Skeletal muscle tissue (tissue), 4 donors: ENCODE data around the gene TUBA4A. TPM values are rescaled to one million over a fixed set of nuclear protein-coding genes. Genes with fewer than 3 reads are reported as not detected.

Source experiments
- H3K27ac ChIP-seq: one replicate; pipeline ENCODE4 v1.7.0; 2013; ENCODE audit warnings: mild to moderate bottlenecking, low read depth, low read length, inconsistent platforms
- H3K27me3 ChIP-seq, 3 donors: one replicate each; pipeline ENCODE4 v1.7.0; 2013; ENCODE audit warnings: low read length in 3 of 3; ENCODE audit not compliant: control insufficient read depth in 3 of 3, insufficient read depth in 3 of 3
- H3K36me3 ChIP-seq, 3 donors: one replicate each; pipeline ENCODE4 v1.7.0; 2013; ENCODE audit warnings: low read length in 3 of 3; ENCODE audit not compliant: control insufficient read depth in 3 of 3, insufficient read depth in 3 of 3
- H3K4me1 ChIP-seq, 3 donors: one replicate each; pipeline ENCODE4 v1.7.0; 2013; ENCODE audit warnings: low read length in 3 of 3, mild to moderate bottlenecking in 3 of 3; ENCODE audit not compliant: control insufficient read depth in 3 of 3, insufficient read depth in 3 of 3
- H3K4me3 ChIP-seq, 3 donors: one replicate each; pipeline ENCODE4 v1.7.0; 2013; ENCODE audit warnings: low read length in 3 of 3
- H3K9ac ChIP-seq, 3 donors: one replicate each; pipeline ENCODE4 v1.7.0; 2013; ENCODE audit warnings: low read length in 3 of 3, mild to moderate bottlenecking in 3 of 3, moderate library complexity in 2 of 3, low read depth in 1 of 3
- H3K9me3 ChIP-seq, 3 donors: one replicate each; pipeline ENCODE4 v1.7.0; 2013; ENCODE audit warnings: low read length in 3 of 3; ENCODE audit not compliant: control insufficient read depth in 3 of 3
- total RNA-seq: library from RNA; depleted of rRNA; stranded (reverse); fragments of >200 nt; gene quantifications from one replicate; pipeline ENCODE4 v1.2.3, GENCODE V29; 2014
- donor health status: Osteomylitis.

TUBA4A gene
- total RNA-seq, 1 donor from 2014 or later = 30.8 TPM

- Histone ChIP-seq H3K9ac (peak overlapping the region in 1 of 3 donors; percentile 95), H3K4me1 (peaks cover 59 to 72% (median 65%) of the 10 kb centered on the region in 3 donors), H3K4me3 (no peak overlapping the region)
Observed at GRCh38 chr2:219246559-219246958, 7.2 kb downstream of the TUBA4A start.

GRCh38 chr2:219245899-219246230 is 7.9 kb downstream of the TUBA4A start:
- Histone ChIP-seq H3K36me3 (peaks cover 29 to 35% (median 35%) of the 10 kb centered on the region in 3 donors), H3K27me3 (no peaks in the 10 kb centered on the region), H3K4me3 (peak overlapping the region; percentile 89 to 97 (median 95)), H3K27ac (peak overlapping the region; percentile 86), H3K4me1 (peaks cover 52 to 65% (median 58%) of the 10 kb centered on the region in 3 donors), H3K9ac (peak overlapping the region; percentile 94 to 96 (median 95)), H3K9me3 (no peaks in the 10 kb centered on the region)

More at GRCh38 chr2:219246559-219246958, 7.2 kb downstream of the TUBA4A start:
- H3K27ac ChIP-seq = no peak overlapping the region
- H3K27me3 ChIP-seq = no peaks in the 10 kb centered on the region
- H3K9me3 ChIP-seq = no peaks in the 10 kb centered on the region
- peaks cover 36 to 42% (median 42%) of the 10 kb centered on the region in 3 donors for H3K36me3 ChIP-seq

GRCh38 chr2:219245148-219245898 is 8.4 kb downstream of the TUBA4A start, which contains the start of the genes GLB1L and STK16:
Gene GLB1L (minus strand): TSS chr2:219245444. CDS start chr2:219243573, 1,871 bp downstream.
Gene STK16 (plus strand): TSS chr2:219245479. CDS start chr2:219246000, 521 bp downstream.
- no peaks in the 10 kb centered on the region for H3K27me3 ChIP-seq
- H3K36me3 ChIP-seq = peaks cover 23 to 30% (median 29%) of the 10 kb centered on the region in 3 donors
- peak within 1 kb of the TSS; percentile 94 to 96 (median 95) for H3K9ac ChIP-seq
- peak within 1 kb of the TSS; percentile 86 for H3K27ac ChIP-seq
- H3K4me1 ChIP-seq = peaks cover 47 to 60% (median 53%) of the 10 kb centered on the region in 3 donors
- peak within 1 kb of the TSS; percentile 89 to 97 (median 95) for H3K4me3 ChIP-seq
- H3K9me3 ChIP-seq = no peaks in the 10 kb centered on the region

- peak overlapping the region; percentile 86 for H3K27ac ChIP-seq
- H3K9ac ChIP-seq = peak overlapping the region; percentile 94 to 96 (median 95)
Observed at GRCh38 chr2:219244789-219245147, 8.9 kb downstream of the TUBA4A start.

GRCh38 chr2:219243291-219243761 is 10.4 kb downstream of the TUBA4A start:
- Histone ChIP-seq H3K4me3 (peak overlapping the region in 2 of 3 donors; percentile 34 to 63), H3K9me3 (no peaks in the 10 kb centered on the region), H3K27me3 (no peaks in the 10 kb centered on the region), H3K27ac (no peak overlapping the region), H3K36me3 (peaks cover 8 to 15% (median 11%) of the 10 kb centered on the region in 3 donors), H3K4me1 (peaks cover 28 to 40% (median 34%) of the 10 kb centered on the region in 3 donors), H3K9ac (no peak overlapping the region)

More at GRCh38 chr2:219244789-219245147, 8.9 kb downstream of the TUBA4A start:
- Histone ChIP-seq H3K4me3 (peak overlapping the region; percentile 89 to 97 (median 95)), H3K27me3 (no peaks in the 10 kb centered on the region), H3K4me1 (peaks cover 42 to 54% (median 47%) of the 10 kb centered on the region in 3 donors), H3K36me3 (peaks cover 18 to 24% (median 24%) of the 10 kb centered on the region in 3 donors), H3K9me3 (no peaks in the 10 kb centered on the region)

DNA sequence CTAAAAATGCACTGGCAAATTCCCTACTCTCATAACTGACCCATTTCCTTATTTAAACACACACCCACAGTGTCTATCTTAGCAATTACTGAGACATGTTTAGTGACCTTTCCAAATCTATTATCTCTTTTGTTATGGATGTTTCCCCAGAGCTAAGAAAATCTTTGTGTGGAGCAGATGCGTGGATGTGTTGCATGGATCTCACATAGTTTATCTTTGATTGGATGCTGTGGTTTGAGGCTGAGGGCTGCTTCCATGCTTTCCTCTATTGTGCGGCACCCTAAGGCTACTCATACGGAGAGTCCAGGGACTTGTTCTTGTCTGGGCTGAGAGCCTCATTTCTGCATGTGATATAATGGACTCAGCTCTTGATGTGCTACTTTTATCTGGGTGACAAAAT is 19.4 kb downstream of the TUBA4A start:
- Histone ChIP-seq H3K9me3 (no peaks in the 10 kb centered on the region), H3K4me1 (peaks cover 8 to 12% (median 9%) of the 10 kb centered on the region in 3 donors)

GRCh38 chr2:219230059-219230540 is 23.6 kb downstream of the TUBA4A start:
- H3K36me3 ChIP-seq = peaks cover 40 to 54% (median 52%) of the 10 kb centered on the region in 3 donors
- H3K4me3 ChIP-seq = peak overlapping the region; percentile 84 to 98 (median 92)
- H3K9me3 ChIP-seq = no peaks in the 10 kb centered on the region
- H3K4me1 ChIP-seq = peaks cover 23 to 30% (median 25%) of the 10 kb centered on the region in 3 donors
- no peaks in the 10 kb centered on the region for H3K27me3 ChIP-seq
- peak overlapping the region; percentile 93 for H3K27ac ChIP-seq
- H3K9ac ChIP-seq = peak overlapping the region; percentile 91 to 96 (median 95)

More for the DNA sequence above, 19.4 kb downstream of the TUBA4A start:
- Histone ChIP-seq H3K9ac (no peak overlapping the region), H3K4me3 (no peak overlapping the region), H3K36me3 (peaks cover 48 to 70% (median 68%) of the 10 kb centered on the region in 3 donors), H3K27ac (no peak overlapping the region), H3K27me3 (no peaks in the 10 kb centered on the region)

DNA sequence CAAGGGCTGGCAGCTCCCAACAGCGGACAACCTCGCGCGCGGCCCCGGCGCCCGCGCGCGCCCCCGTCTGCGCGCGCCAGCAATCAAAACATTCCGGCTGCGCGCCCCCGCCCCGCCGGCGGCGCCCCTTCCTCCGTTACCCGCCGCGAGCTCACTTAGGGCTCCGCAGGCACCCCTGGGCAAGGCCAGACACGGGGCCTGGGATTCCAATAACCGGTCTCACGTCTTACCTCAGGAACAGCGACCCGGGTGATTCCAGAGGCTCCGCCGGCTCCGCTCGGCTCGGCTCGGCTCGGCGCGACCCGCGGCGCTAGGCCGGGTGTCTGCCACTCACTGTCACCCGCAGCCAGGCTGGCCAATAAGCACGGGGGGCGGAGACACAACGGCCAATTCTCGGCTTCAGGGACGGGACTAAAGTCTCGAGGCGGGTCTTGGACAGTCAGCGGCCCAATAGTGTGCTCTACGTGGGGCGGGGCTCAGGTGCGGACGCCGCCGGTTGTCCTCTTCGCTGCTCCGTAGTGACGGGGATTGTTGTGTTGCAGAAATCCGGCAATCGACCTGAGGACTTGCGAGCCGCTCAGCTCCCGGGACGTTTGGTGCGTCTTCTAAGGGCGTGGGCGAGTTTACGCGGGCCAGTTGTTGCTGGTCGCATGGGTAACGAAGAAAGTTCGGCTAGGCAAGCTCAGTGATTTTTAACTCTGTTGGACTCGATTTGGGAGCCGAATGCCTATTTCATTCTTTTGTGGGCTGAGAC is 24.2 kb downstream of the TUBA4A start, which contains the start of the genes ANKZF1 and ATG9A:
ANKZF1 (plus strand) TSS at position 502 of the 754 bp plus-strand sequence. CDS start 452 bp downstream, outside the sequence.
ATG9A (minus strand) TSS at position 332 of the 754 bp plus-strand sequence. CDS start 1,612 bp downstream, outside the sequence.
- Histone ChIP-seq H3K36me3 (peaks cover 39 to 54% (median 52%) of the 10 kb centered on the region in 3 donors), H3K9ac (peak within 1 kb of the TSS; percentile 91 to 98 (median 96)), H3K27me3 (no peaks in the 10 kb centered on the region), H3K9me3 (no peaks in the 10 kb centered on the region), H3K4me3 (peak within 1 kb of the TSS; percentile 91 to 98 (median 92)), H3K27ac (peak within 1 kb of the TSS; percentile 93), H3K4me1 (peaks cover 23 to 30% (median 25%) of the 10 kb centered on the region in 3 donors)

DNA sequence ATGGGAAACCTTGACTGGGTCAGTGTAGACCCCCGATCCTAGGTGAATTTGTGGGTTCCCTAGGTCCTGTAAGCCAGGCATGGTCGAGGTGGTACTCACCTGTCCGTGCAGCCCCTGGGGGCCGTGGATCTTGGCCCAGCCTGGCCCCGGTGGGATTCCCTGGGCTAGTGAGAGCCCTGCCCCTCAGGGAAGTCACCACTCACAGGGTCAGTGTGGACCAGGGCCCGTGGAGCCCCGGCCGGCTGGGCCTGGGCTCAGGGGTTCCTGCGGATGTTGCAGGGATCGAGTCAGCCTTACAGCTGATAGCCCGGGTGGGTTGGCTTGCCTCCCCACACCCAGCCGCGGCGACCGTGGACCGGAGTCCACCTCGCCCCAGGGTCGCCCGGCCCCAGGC is 24.8 kb downstream of the TUBA4A start:
- no peaks in the 10 kb centered on the region for H3K9me3 ChIP-seq
- peaks cover 23 to 30% (median 25%) of the 10 kb centered on the region in 3 donors for H3K4me1 ChIP-seq
- H3K36me3 ChIP-seq = peaks cover 39 to 54% (median 52%) of the 10 kb centered on the region in 3 donors
- peak overlapping the region; percentile 88 to 91 (median 90) for H3K4me3 ChIP-seq
- H3K27ac ChIP-seq = peak overlapping the region; percentile 93
- H3K27me3 ChIP-seq = no peaks in the 10 kb centered on the region
- H3K9ac ChIP-seq = peak overlapping the region; percentile 91 to 98 (median 96)
